ENCODE data around the gene BLTP2. TPM values are rescaled to one million over a fixed set of nuclear protein-coding genes. Genes with fewer than 3 reads are reported as not detected.

The BLTP2 gene
- total RNA-seq, 4 donors from 2014 or later = 35.0 to 126 (median 68.5) TPM

- H3K27ac ChIP-seq = peak within 1 kb of the TSS; percentile 97
- intact Hi-C loops (cut with DNase I; ENCODE audit: low total_unique reads) = no loop called here
- TF ChIP-seq CTCF (IDR thresholded peaks at IDR 0.05) (no peak), POLR2A (IDR thresholded peaks at IDR 0.05) (peak; percentile 87 to 94)
- H3K27me3 ChIP-seq = no peaks in the 10 kb centered on the region
- DNase-seq = peak; percentile 92
- no peaks in the 10 kb centered on the region for H3K36me3 ChIP-seq
- H3K9me3 ChIP-seq = no peaks in the 10 kb centered on the region
- peak within 1 kb of the TSS; percentile 53 to 66 for H3K4me3 ChIP-seq
- H3K4me1 ChIP-seq = peaks cover 0 to 4% of the 10 kb centered on the region in 2 donors
Measured at GRCh38 chr17:28598799-28599310, 46.1 kb downstream of the BLTP2 start, which contains the start of gene SPAG5. TSS of gene SPAG5 (minus strand) at chr17:28599025. CDS start at chr17:28598946, 79 bp downstream.

GRCh38 chr17:28598389-28598788, 46.6 kb downstream of the BLTP2 start:
- H3K27me3 ChIP-seq = no peaks in the 10 kb centered on the region
- H3K36me3 ChIP-seq = no peaks in the 10 kb centered on the region
- peak overlapping the region; percentile 97 for H3K27ac ChIP-seq
- no peak for TF ChIP-seq POLR2A (IDR thresholded peaks at IDR 0.05)
- no peak for TF ChIP-seq CTCF (IDR thresholded peaks at IDR 0.05)
- no peaks in the 10 kb centered on the region for H3K9me3 ChIP-seq
- H3K4me3 ChIP-seq = peak overlapping the region; percentile 53 to 66
- H3K4me1 ChIP-seq = peaks cover 0 to 4% of the 10 kb centered on the region in 2 donors
- DNase-seq = no peak
- intact Hi-C loops (cut with DNase I; ENCODE audit: low total_unique reads) = no loop called here

GRCh38 chr17:28597606-28598383, 47.2 kb downstream of the BLTP2 start:
- Histone ChIP-seq H3K4me3 (no peak overlapping the region), H3K27me3 (no peaks in the 10 kb centered on the region), H3K36me3 (no peaks in the 10 kb centered on the region), H3K9me3 (no peaks in the 10 kb centered on the region), H3K4me1 (peaks cover 0 to 4% of the 10 kb centered on the region in 2 donors), H3K27ac (no peak overlapping the region)
- no peak for TF ChIP-seq POLR2A (IDR thresholded peaks at IDR 0.05)
- TF ChIP-seq CTCF (IDR thresholded peaks at IDR 0.05) = no peak
- intact Hi-C loops (cut with DNase I; ENCODE audit: low total_unique reads) = no loop called here
- DNase-seq = no peak

Other genes starting within 250 kb of the BLTP2 start
- 10 to 100 TPM in 1 of 4 donors, 1 to 10 TPM in 3; 1.5 to 17.6 (median 4.7) TPM for gene SLC46A1, start 238.9 kb downstream of the BLTP2 start, total RNA-seq
- gene SLC13A2, start 171.5 kb downstream of the BLTP2 start, total RNA-seq = not detected
- not detected for gene FOXN1, start 138.8 kb downstream of the BLTP2 start, total RNA-seq
- 10 to 100 TPM in 3 of 4 donors, 1 to 10 TPM in 1; 4.1 to 28.5 (median 21.6) TPM for gene UNC119, start 92.5 kb downstream of the BLTP2 start, total RNA-seq
- 10 to 100 TPM in 2 of 4 donors, 1 to 10 TPM in 2; 7.2 to 48.3 (median 26.6) TPM for gene PIGS, start 73.6 kb downstream of the BLTP2 start, total RNA-seq
- gene ALDOC, start 68.3 kb downstream of the BLTP2 start, total RNA-seq = 10 to 100 TPM in 2 of 4 donors, 1 to 10 TPM in 2; 4.1 to 17.8 (median 11.1) TPM
- gene SPAG5, start 46.1 kb downstream of the BLTP2 start, total RNA-seq = 10 to 100 TPM in 1 of 4 donors, 1 to 10 TPM in 2, not detected in 1; 1.5 to 21.4 (median 7.0) TPM
- gene RSKR, start 31.0 kb downstream of the BLTP2 start, total RNA-seq = 10 to 100 TPM in 2 of 4 donors, 1 to 10 TPM in 1, not detected in 1; 5.9 to 19.6 (median 11.3) TPM
- gene SDF2, start 16.7 kb upstream of the BLTP2 start, total RNA-seq = 10 to 100 TPM; 35.9 to 50.1 (median 43.3) TPM
- gene SUPT6H, start 17.0 kb upstream of the BLTP2 start, total RNA-seq = 10 to 100 TPM; 15.3 to 84.5 (median 47.5) TPM
- gene PROCA1, start 66.7 kb upstream of the BLTP2 start, total RNA-seq = 1 to 10 TPM in 2 of 4 donors, not detected in 2; 2.6 to 3.6 TPM
- gene RAB34, start 72.7 kb upstream of the BLTP2 start, total RNA-seq = 100 to 1,000 TPM; 113 to 411 (median 126) TPM
- gene RPL23A, start 74.8 kb upstream of the BLTP2 start, total RNA-seq = 1,000 to 10,000 TPM in 2 of 4 donors, 100 to 1,000 TPM in 2; 244 to 1,659 (median 911) TPM
- 1 to 10 TPM in 2 of 4 donors, not detected in 2; 1.3 to 1.4 TPM for gene TLCD1, start 81.1 kb upstream of the BLTP2 start, total RNA-seq
- 1 to 10 TPM in 3 of 4 donors, not detected in 1; 1.2 to 5.0 (median 1.3) TPM for gene NEK8, start 83.6 kb upstream of the BLTP2 start, total RNA-seq
- gene TRAF4, start 98.9 kb upstream of the BLTP2 start, total RNA-seq = 10 to 100 TPM in 2 of 4 donors, under 1 TPM in 2; under 0.01 to 22.4 (median 11.4) TPM
- 10 to 100 TPM in 1 of 4 donors, 1 to 10 TPM in 3; 2.4 to 24.3 (median 4.2) TPM for gene FAM222B, start 197.6 kb upstream of the BLTP2 start, total RNA-seq
- 10 to 100 TPM; 19.0 to 67.6 (median 32.3) TPM for gene ERAL1, start 209.9 kb upstream of the BLTP2 start, total RNA-seq

Data from uterus (tissue), 4 donors.